Cardiac septum (tissue), 1 donor: ENCODE data around the gene ZSWIM1. TPM values are rescaled to one million over a fixed set of nuclear protein-coding genes. Genes with fewer than 3 reads are reported as not detected.

Experiments
- DNase-seq: peaks from one replicate; pipeline ENCODE4 v3.0.0-alpha.2; 2020; ENCODE audit warnings: low spot score
- intact Hi-C: fragments of 100-400 bp; cut with DNase I; formaldehyde crosslinking; loops from one replicate; pipeline ENCODE4 v1.14.0; 2022
- long read RNA-seq: library from polyadenylated mRNA; unstranded; transcript quantifications from one replicate; pipeline ENCODE4 v2.0.0, GENCODE V29; 2021
- total RNA-seq: library from RNA; stranded (reverse); fragmentation: NEBNext Ultra II Directional; extraction: Animal tissue kit (Norgen Biotek cat#: 25700); gene quantifications from one replicate; pipeline ENCODE4 v1.2.1, GENCODE V29; 2021
- donor health status: DM: no; HTN: no; CAD: no.

The ZSWIM1 gene
- total RNA-seq, result 6.9 TPM
- long read RNA-seq, result 0 reads

- DNase-seq, result peak; percentile 100
- intact Hi-C loops, result loop anchor here (2.0 kb wide), 1 partner anchor 90 kb away; no protein-coding TSS in a partner anchor
Measured at GRCh38 chr20:45880988-45881788, at the start of gene ZSWIM1. Gene ZSWIM1 (plus strand): TSS chr20:45881227. CDS start chr20:45882593, 1,366 bp downstream.

DNA sequence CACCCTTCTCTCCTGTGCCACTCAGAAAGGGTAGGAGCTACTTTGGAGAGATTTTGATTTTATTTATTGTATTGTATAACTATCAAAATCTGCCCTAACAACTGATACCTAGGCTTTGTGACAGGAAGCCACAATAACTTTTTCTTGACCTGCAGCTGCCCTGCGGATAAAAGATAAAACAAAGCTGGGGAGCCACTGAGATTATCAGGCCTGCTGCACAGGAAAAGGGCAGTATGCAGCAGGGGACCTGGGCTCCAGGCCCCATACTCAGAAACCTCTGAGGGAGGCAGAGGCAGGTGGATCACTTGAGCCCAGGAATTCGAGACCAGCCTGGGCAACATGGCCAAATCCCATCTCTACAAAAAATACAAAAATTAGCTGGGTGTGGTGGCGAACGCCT, 48.4 kb upstream of the ZSWIM1 start:
- DNase-seq, result no peak

GRCh38 chr20:45833030-45833882, 47.8 kb upstream of the ZSWIM1 start, which contains the start of gene SNX21:
Gene SNX21 (plus strand): TSS chr20:45833799. CDS start chr20:45833920, 121 bp downstream.
- intact Hi-C loops, result no loop called here
- DNase-seq, result peak; percentile 91

More for the DNA sequence above, 48.4 kb upstream of the ZSWIM1 start:
- intact Hi-C loops, result no loop called here

DNA sequence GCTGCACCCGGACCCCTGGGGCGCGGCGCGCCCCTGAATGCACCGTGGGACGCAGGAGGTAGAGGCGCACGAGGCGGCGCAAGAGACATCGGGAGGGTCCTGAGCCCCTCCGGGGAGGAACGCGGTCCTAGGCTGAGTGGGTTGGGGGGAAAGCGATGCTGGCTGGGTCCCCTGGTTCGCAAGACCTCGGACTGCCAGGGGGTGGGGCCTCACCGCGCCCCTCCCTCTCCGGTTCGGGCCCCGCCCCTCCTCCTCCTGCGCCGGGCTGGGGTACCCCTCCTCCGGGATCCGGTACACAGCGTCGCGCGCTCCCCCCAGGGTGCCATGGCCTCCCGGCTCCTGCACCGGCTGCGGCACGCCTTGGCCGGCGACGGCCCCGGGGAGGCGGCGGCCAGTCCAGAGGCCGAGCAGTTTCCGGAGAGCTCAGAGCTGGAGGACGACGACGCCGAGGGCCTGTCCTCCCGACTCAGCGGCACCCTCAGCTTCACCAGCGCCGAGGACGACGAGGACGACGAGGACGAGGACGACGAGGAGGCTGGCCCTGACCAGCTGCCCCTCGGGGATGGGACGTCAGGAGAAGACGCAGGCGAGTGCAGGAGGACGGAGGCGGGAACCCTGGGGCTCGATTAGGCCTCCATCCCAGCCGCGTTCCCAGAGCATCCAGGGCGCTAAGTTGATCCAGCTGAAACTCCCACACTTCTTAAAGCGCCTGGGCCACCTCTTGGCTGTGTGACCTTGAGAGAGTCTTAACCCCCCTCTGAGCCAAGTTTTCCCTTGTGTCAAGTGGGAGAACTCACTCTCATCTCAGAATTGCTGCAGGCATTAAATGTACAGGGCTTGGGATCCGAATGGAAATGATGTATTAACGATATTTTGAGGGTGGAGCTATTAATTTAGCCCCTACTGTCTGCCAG, 46.9 kb upstream of the ZSWIM1 start:
- intact Hi-C loops, result no loop called here
- DNase-seq, result peak; percentile 89

DNA sequence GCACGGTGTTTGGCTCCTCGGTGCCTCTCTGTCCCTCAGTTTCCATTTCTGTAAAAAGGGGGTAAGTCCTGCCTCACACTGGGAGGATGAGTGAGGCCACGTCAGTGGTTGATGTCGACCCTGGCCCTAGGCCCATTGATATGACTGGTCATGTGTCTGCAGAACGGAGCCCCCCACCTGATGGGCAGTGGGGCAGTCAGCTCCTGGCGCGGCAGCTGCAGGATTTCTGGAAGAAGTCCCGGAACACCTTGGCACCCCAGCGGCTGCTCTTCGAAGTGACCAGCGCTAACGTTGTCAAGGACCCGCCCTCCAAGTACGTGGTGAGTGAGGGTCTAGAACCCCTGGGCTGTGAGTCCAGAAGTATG, 46.2 kb upstream of the ZSWIM1 start:
- intact Hi-C loops, result no loop called here
- no peak for DNase-seq

DNA sequence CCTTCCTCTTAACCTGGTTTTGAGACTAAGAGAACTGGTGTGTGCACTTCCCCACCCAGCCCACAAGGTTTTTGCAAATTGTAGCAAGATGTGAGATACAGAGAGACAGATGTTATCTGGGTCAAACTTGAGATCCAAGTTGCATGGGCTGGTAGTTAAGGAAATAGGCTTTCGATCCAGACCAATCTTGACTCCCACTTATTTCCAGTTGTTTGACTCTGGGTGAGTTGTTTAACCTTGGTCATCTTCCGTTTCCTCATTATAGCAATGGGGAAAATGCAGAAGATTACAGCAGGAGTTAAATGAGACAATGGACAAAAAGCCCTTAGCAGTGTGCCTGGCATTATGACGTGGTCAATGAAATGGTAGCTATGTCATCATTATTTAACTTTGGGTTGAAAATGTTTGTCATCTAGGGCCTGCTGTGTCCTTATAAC, 45.7 kb upstream of the ZSWIM1 start:
- intact Hi-C loops, result no loop called here

GRCh38 chr20:45835825-45836224, 45.2 kb upstream of the ZSWIM1 start:
- peak; percentile 76 for DNase-seq
- intact Hi-C loops, result no loop called here

More for the DNA sequence above, 45.7 kb upstream of the ZSWIM1 start:
- DNase-seq, result no peak

GRCh38 chr20:45836841-45837240, 44.2 kb upstream of the ZSWIM1 start:
- intact Hi-C loops, result no loop called here
- no peak for DNase-seq

DNA sequence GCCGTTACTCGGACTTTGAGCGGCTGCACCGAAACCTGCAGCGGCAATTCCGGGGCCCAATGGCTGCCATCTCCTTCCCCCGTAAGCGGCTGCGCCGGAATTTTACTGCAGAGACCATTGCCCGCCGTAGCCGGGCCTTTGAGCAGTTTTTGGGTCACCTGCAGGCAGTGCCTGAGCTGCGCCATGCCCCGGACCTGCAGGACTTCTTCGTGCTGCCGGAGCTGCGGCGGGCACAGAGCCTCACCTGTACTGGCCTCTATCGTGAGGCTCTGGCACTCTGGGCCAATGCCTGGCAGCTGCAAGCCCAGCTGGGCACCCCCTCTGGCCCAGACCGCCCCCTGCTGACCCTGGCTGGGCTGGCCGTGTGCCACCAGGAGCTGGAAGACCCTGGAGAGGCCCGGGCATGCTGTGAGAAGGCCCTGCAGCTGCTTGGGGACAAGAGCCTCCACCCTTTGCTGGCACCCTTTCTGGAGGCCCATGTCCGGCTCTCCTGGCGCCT, 40.3 kb upstream of the ZSWIM1 start:
- DNase-seq, result no peak
- intact Hi-C loops, result no loop called here

- DNase-seq, result no peak
- intact Hi-C loops, result no loop called here
Measured at GRCh38 chr20:45841407-45842129, 39.5 kb upstream of the ZSWIM1 start.

GRCh38 chr20:45842169-45842812, 38.7 kb upstream of the ZSWIM1 start:
- DNase-seq, result no peak
- intact Hi-C loops, result no loop called here

GRCh38 chr20:45843506-45843905, 37.5 kb upstream of the ZSWIM1 start:
- DNase-seq, result no peak
- intact Hi-C loops, result no loop called here

GRCh38 chr20:45845452-45845851, 35.6 kb upstream of the ZSWIM1 start:
- no peak for DNase-seq
- intact Hi-C loops, result no loop called here

GRCh38 chr20:45848421-45848820, 32.6 kb upstream of the ZSWIM1 start:
- DNase-seq, result no peak
- intact Hi-C loops, result no loop called here

GRCh38 chr20:45848969-45849582, 32.0 kb upstream of the ZSWIM1 start:
- intact Hi-C loops, result no loop called here
- DNase-seq, result no peak

- no peak for DNase-seq
Measured at GRCh38 chr20:45850238-45850637, 30.8 kb upstream of the ZSWIM1 start.

GRCh38 chr20:45850926-45851325, 30.1 kb upstream of the ZSWIM1 start:
- no peak for DNase-seq
- intact Hi-C loops, result no loop called here

More at GRCh38 chr20:45850238-45850637, 30.8 kb upstream of the ZSWIM1 start:
- intact Hi-C loops, result no loop called here

DNA sequence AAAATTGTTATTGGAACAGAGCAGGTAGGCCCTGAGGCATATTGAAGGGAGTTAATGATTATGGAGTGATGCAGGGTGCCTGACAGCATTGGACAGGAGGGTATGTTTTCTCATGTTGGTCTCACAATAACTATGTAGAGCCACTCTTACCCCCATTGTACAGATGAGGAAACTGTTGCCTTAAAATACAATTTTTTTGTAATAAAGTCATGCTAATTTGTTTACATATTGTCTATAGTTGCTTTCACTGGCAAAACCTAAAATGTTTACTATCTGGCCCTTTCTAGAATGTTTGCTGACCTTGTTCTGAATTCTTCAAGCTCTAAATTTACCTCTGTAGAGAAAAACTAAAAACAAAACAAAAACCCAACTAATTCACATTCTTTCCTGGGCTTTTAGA, 29.5 kb upstream of the ZSWIM1 start:
- intact Hi-C loops, result no loop called here
- DNase-seq, result no peak
